Neural cell (in vitro differentiated cells): ENCODE results near the gene PTPRG.

Experiments used
- CTCF ChIP-seq: fragments of 450-650 bp; IDR thresholded peaks from 2 replicates; pipeline ENCODE4 v1.5.1; 2014; ENCODE audit warnings: antibody characterized with exemption, mild to moderate bottlenecking, moderate library complexity; ENCODE audit not compliant: poor library complexity, severe bottlenecking
- EP300 ChIP-seq: fragments of 450-650 bp; conservative IDR thresholded peaks from 2 replicates; pipeline ENCODE4 v1.6.1; 2014; ENCODE audit warnings: antibody characterized with exemption, mild to moderate bottlenecking, moderate library complexity; ENCODE audit not compliant: poor library complexity, severe bottlenecking
- EZH2 ChIP-seq: fragments of 200-600, 300-800 bp; shearing (Covaris generic), sonication (generic); IDR thresholded peaks from 2 replicates; pipeline ENCODE4 v1.6.1; 2014; ENCODE audit warnings: antibody characterized with exemption, low read length, borderline replicate concordance, mild to moderate bottlenecking; ENCODE audit not compliant: insufficient read depth, poor library complexity, severe bottlenecking
- MXI1 ChIP-seq: fragments of 450-650 bp; conservative IDR thresholded peaks from 2 replicates; pipeline ENCODE4 v1.6.1; 2014; ENCODE audit warnings: antibody characterized with exemption, mild to moderate bottlenecking; ENCODE audit not compliant: poor library complexity, severe bottlenecking
- POLR2AphosphoS5 ChIP-seq: IDR thresholded peaks from 2 replicates; pipeline ENCODE4 v1.6.1; 2012
- RAD21 ChIP-seq: fragments of 450-650 bp; conservative IDR thresholded peaks from 2 replicates; pipeline ENCODE4 v1.6.1; 2014; ENCODE audit warnings: antibody characterized with exemption, mild to moderate bottlenecking, moderate library complexity
- SMC3 ChIP-seq: fragments of 450-650 bp; conservative IDR thresholded peaks from 2 replicates; pipeline ENCODE4 v1.6.1; 2014; ENCODE audit warnings: antibody characterized with exemption, mild to moderate bottlenecking, moderate library complexity; ENCODE audit not compliant: poor library complexity
- TAF1 ChIP-seq: IDR thresholded peaks from 2 replicates; pipeline ENCODE4 v1.6.1; 2012; ENCODE audit warnings: low read depth
- TF ChIP-seq, protein P1 (sequence below): IDR thresholded peaks from 2 replicates; pipeline ENCODE4 v1.6.1; 2012; ENCODE audit warnings: borderline replicate concordance

- peak; percentile 87 for TF ChIP-seq EP300
- no peak for TF ChIP-seq EZH2
- no peak for TF ChIP-seq CTCF
- TF ChIP-seq TAF1, result no peak
- peak; percentile 71 for TF ChIP-seq POLR2AphosphoS5
- TF ChIP-seq, protein P1, sequence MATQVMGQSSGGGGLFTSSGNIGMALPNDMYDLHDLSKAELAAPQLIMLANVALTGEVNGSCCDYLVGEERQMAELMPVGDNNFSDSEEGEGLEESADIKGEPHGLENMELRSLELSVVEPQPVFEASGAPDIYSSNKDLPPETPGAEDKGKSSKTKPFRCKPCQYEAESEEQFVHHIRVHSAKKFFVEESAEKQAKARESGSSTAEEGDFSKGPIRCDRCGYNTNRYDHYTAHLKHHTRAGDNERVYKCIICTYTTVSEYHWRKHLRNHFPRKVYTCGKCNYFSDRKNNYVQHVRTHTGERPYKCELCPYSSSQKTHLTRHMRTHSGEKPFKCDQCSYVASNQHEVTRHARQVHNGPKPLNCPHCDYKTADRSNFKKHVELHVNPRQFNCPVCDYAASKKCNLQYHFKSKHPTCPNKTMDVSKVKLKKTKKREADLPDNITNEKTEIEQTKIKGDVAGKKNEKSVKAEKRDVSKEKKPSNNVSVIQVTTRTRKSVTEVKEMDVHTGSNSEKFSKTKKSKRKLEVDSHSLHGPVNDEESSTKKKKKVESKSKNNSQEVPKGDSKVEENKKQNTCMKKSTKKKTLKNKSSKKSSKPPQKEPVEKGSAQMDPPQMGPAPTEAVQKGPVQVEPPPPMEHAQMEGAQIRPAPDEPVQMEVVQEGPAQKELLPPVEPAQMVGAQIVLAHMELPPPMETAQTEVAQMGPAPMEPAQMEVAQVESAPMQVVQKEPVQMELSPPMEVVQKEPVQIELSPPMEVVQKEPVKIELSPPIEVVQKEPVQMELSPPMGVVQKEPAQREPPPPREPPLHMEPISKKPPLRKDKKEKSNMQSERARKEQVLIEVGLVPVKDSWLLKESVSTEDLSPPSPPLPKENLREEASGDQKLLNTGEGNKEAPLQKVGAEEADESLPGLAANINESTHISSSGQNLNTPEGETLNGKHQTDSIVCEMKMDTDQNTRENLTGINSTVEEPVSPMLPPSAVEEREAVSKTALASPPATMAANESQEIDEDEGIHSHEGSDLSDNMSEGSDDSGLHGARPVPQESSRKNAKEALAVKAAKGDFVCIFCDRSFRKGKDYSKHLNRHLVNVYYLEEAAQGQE, result peak; percentile 81
- no peak for TF ChIP-seq RAD21
- no peak for TF ChIP-seq SMC3
- TF ChIP-seq MXI1, result no peak
Observed at GRCh38 chr3:61674596-61674995, 113.2 kb downstream of the PTPRG start.
